Mammary epithelial cell (primary cell): ENCODE results near the gene TTF2.

Experiments used
- EZH2 ChIP-seq: IDR thresholded peaks from 2 replicates; pipeline ENCODE4 v1.6.1; 2012; ENCODE audit warnings: low read length, inconsistent platforms, borderline replicate concordance
- TF ChIP-seq, protein P1 (sequence below), 2 donors: IDR thresholded peaks in 1 of 2; conservative IDR thresholded peaks in 1 of 2; 2 replicates each; pipeline ENCODE4 v1.5.1; 2011 to 2012; ENCODE audit warnings: inconsistent platforms in 2 of 2, low read length in 2 of 2, mild to moderate bottlenecking in 2 of 2, control low read depth in 1 of 2, low read depth in 1 of 2; ENCODE audit not compliant: insufficient read depth in 1 of 2; ENCODE audit errors: extremely low read depth in 1 of 2

- TF ChIP-seq, protein P1, sequence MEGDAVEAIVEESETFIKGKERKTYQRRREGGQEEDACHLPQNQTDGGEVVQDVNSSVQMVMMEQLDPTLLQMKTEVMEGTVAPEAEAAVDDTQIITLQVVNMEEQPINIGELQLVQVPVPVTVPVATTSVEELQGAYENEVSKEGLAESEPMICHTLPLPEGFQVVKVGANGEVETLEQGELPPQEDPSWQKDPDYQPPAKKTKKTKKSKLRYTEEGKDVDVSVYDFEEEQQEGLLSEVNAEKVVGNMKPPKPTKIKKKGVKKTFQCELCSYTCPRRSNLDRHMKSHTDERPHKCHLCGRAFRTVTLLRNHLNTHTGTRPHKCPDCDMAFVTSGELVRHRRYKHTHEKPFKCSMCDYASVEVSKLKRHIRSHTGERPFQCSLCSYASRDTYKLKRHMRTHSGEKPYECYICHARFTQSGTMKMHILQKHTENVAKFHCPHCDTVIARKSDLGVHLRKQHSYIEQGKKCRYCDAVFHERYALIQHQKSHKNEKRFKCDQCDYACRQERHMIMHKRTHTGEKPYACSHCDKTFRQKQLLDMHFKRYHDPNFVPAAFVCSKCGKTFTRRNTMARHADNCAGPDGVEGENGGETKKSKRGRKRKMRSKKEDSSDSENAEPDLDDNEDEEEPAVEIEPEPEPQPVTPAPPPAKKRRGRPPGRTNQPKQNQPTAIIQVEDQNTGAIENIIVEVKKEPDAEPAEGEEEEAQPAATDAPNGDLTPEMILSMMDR (conservative IDR thresholded peaks at IDR 0.05 in 1 of 2, IDR thresholded peaks at IDR 0.05 in 1 of 2; ENCODE audit: extremely low read depth in 1 of 2, insufficient read depth in 1 of 2, low read depth in 1 of 2, low read length in 2 of 2): no peak
- no peak for TF ChIP-seq EZH2
Observed at GRCh38 chr1:117147856-117148588, 87.9 kb downstream of the TTF2 start.
